K562 (cell line): ENCODE measurements around the gene CUTA. TPM values are rescaled to one million over a fixed set of nuclear protein-coding genes. Genes with fewer than 3 reads are reported as not detected.

Experiments used
- ATF7 ChIP-seq: fragments of 450-650 bp; IDR thresholded peaks from 2 replicates; pipeline ENCODE4 v1.7.1; 2014; ENCODE audit warnings: mild to moderate bottlenecking, moderate library complexity
- BRCA1 ChIP-seq, 2 experiments: fragments of 450-650 bp in 1 of 2; sonication (generic) in 1 of 2; formaldehyde crosslinking in 1 of 2; IDR thresholded peaks; 2 replicates each; pipeline versions ENCODE4 v1.5.0 to v1.6.1; 2017 to 2020; ENCODE audit warnings: mild to moderate bottlenecking in 1 of 2, missing genetic modification reagents in 1 of 2
- ELF4 ChIP-seq: fragments of 450-650 bp; formaldehyde crosslinking; IDR thresholded peaks from 2 replicates; pipeline ENCODE4 v1.4.0; 2022; ENCODE audit warnings: missing genetic modification characterization
- HNRNPK ChIP-seq: fragments of 200-400 bp; formaldehyde crosslinking; IDR thresholded peaks from one replicate; pipeline ENCODE4 v1.6.1; 2018; ENCODE audit warnings: mild to moderate bottlenecking, low read depth, low read length; ENCODE audit not compliant: poor library complexity, severe bottlenecking
- IRF2 ChIP-seq: sonication (generic); formaldehyde crosslinking; IDR thresholded peaks from 2 replicates; pipeline ENCODE4 v1.8.1; 2022; ENCODE audit warnings: mild to moderate bottlenecking, missing genetic modification reagents
- NFATC3 ChIP-seq: fragments of 450-650 bp; IDR thresholded peaks from 2 replicates; pipeline ENCODE4 v1.6.1; 2017; ENCODE audit warnings: mild to moderate bottlenecking
- NFE2L1 ChIP-seq: fragments of 450-650 bp; IDR thresholded peaks from 2 replicates; pipeline ENCODE4 v1.6.1; 2016; ENCODE audit warnings: missing genetic modification characterization, low read depth, mild to moderate bottlenecking, missing compliant biosample characterization, moderate library complexity, borderline replicate concordance
- NR4A1 ChIP-seq, 2 experiments: fragments of 250-450 bp in 1 of 2; fragments of 450-650 bp in 1 of 2; sonication (Bioruptor Pico) in 1 of 2; IDR thresholded peaks; 2 replicates each; pipeline versions ENCODE4 v1.4.0 to v1.6.1; 2016 to 2020; ENCODE audit warnings: mild to moderate bottlenecking in 2 of 2, missing compliant biosample characterization in 1 of 2, missing genetic modification characterization in 1 of 2, moderate library complexity in 1 of 2
- PPARD ChIP-seq: fragments of 250-450 bp; sonication (Bioruptor Pico); IDR thresholded peaks from 2 replicates; pipeline ENCODE4 v1.8.0; 2022; ENCODE audit warnings: inconsistent platforms, mild to moderate bottlenecking, moderate library complexity
- SRSF9 ChIP-seq: fragments of 200-400 bp; formaldehyde crosslinking; IDR thresholded peaks from 2 replicates; pipeline ENCODE4 v1.6.1; 2017; ENCODE audit warnings: low read depth, low read length, borderline replicate concordance
- TCF3 ChIP-seq: sonication (generic); formaldehyde crosslinking; IDR thresholded peaks from 2 replicates; pipeline ENCODE4 v1.4.0; 2020; ENCODE audit warnings: mild to moderate bottlenecking, missing genetic modification reagents
- TEAD2 ChIP-seq: fragments of 450-650 bp; IDR thresholded peaks from 2 replicates; pipeline ENCODE4 v1.6.1; 2016; ENCODE audit warnings: missing genetic modification characterization, control low read depth, missing compliant biosample characterization
- XRCC3 ChIP-seq: fragments of 450-650 bp; IDR thresholded peaks from 2 replicates; pipeline ENCODE4 v1.6.1; 2017; ENCODE audit warnings: mild to moderate bottlenecking, moderate library complexity
- ZBED1 ChIP-seq: IDR thresholded peaks from 2 replicates; pipeline ENCODE4 v1.6.1; 2014
- ZNF134 ChIP-seq: fragments of 250-450 bp; sonication (Bioruptor Pico); conservative IDR thresholded peaks from 2 replicates; pipeline ENCODE4 v1.4.0; 2020
- ZNF507 ChIP-seq: conservative IDR thresholded peaks from 2 replicates; pipeline ENCODE4 v1.6.1; 2017; ENCODE audit warnings: missing genetic modification characterization, missing compliant biosample characterization
- ZNF561 ChIP-seq: fragments of 450-650 bp; formaldehyde crosslinking; conservative IDR thresholded peaks from 2 replicates; pipeline ENCODE4 v1.4.0; 2020; ENCODE audit warnings: mild to moderate bottlenecking, moderate library complexity
- ZNF717 ChIP-seq: fragments of 250-450 bp; sonication (Bioruptor Pico); IDR thresholded peaks from 2 replicates; pipeline ENCODE4 v1.5.0; 2021
- polyA plus RNA-seq, 8 experiments: library from polyadenylated mRNA; depleted of rRNA in 4 of 8; stranded (reverse) in 5 of 8; unstranded in 3 of 8; fragments of >200 nt; fragmentation: Nextera tagmentation in 2 of 8; fragmentation: Illumina TruSeq in 1 of 8; extraction: Ambion mirVana in 2 of 8; extraction: Trizol in 1 of 8; gene quantifications; 2 replicates each; pipeline versions ENCODE4 v1.2.1 to v1.2.3, GENCODE V29; 2011 to 2014; ENCODE audit warnings: inconsistent platforms in 1 of 8, missing spikeins in 1 of 8
- total RNA-seq, 7 experiments: library from RNA; depleted of rRNA in 6 of 7; stranded (reverse); fragments of >200 nt in 6 of 7; fragmentation: Illumina TruSeq in 2 of 7; extraction: Trizol in 2 of 7; gene quantifications; 2 replicates each; pipeline versions ENCODE4 v1.2.1 to v1.2.3, GENCODE V29; 2011 to 2021; ENCODE audit warnings: low replicate concordance in 1 of 7
- TF ChIP-seq, protein P1 (sequence below), 2 experiments: fragments of 450-650 bp; IDR thresholded peaks; 2 replicates each; pipeline ENCODE4 v1.6.1; 2016; ENCODE audit warnings: mild to moderate bottlenecking in 2 of 2, borderline replicate concordance in 1 of 2, low read depth in 1 of 2, moderate library complexity in 1 of 2
- TF ChIP-seq, protein P2 (sequence below): sonication (generic); formaldehyde crosslinking; IDR thresholded peaks from 2 replicates; pipeline ENCODE4 v1.8.0; 2022; ENCODE audit warnings: missing genetic modification reagents, mild to moderate bottlenecking, borderline replicate concordance

The CUTA gene
- total and polyA plus RNA-seq, 9 of the 15 experiments (the other 6 are each of a cell fraction or from before 2014, with no cell fraction given): 166 to 682 (median 310) TPM

DNA sequence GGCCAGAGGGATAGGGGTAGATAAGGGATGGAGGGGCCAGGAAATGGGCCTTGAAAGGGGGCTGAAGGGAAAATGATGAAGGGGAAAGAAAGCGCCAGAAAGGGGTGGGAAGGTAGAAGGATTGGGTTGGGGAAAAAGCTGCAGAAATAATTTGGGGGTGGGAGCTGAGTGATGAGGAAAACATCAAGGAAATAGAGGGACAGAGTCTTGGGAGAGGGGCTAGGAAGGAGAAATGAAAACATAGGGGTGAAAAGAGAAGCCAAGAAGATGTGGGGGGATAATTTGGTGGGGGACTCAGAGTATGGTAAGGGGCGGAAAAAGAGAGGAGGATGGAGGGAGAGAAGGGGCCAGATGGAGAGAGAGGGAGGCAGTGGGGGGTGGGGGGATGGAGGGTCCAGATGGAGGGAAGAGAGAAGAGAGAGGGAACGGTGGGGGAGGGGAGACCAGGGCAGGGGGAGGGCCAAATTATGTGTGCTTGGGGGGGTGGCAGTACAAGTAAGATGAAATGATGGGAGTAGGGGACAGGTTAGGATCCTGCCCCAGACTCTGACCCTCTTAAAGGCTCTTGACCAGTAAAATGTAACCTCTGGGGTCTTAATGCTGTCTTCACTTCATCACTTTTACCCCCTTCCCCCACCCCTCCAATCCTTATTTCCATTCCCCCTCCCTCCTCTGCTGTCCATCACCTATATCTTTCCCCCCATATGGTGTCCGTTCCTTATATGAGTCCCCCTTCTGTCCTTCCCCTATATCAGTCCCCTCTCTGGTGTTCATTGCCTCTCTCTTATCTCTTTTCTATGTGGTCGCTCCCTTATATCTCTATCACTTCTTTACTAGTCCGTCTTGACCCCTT is 2.8 kb upstream of the CUTA start (continued):
- TF ChIP-seq, protein P1, sequence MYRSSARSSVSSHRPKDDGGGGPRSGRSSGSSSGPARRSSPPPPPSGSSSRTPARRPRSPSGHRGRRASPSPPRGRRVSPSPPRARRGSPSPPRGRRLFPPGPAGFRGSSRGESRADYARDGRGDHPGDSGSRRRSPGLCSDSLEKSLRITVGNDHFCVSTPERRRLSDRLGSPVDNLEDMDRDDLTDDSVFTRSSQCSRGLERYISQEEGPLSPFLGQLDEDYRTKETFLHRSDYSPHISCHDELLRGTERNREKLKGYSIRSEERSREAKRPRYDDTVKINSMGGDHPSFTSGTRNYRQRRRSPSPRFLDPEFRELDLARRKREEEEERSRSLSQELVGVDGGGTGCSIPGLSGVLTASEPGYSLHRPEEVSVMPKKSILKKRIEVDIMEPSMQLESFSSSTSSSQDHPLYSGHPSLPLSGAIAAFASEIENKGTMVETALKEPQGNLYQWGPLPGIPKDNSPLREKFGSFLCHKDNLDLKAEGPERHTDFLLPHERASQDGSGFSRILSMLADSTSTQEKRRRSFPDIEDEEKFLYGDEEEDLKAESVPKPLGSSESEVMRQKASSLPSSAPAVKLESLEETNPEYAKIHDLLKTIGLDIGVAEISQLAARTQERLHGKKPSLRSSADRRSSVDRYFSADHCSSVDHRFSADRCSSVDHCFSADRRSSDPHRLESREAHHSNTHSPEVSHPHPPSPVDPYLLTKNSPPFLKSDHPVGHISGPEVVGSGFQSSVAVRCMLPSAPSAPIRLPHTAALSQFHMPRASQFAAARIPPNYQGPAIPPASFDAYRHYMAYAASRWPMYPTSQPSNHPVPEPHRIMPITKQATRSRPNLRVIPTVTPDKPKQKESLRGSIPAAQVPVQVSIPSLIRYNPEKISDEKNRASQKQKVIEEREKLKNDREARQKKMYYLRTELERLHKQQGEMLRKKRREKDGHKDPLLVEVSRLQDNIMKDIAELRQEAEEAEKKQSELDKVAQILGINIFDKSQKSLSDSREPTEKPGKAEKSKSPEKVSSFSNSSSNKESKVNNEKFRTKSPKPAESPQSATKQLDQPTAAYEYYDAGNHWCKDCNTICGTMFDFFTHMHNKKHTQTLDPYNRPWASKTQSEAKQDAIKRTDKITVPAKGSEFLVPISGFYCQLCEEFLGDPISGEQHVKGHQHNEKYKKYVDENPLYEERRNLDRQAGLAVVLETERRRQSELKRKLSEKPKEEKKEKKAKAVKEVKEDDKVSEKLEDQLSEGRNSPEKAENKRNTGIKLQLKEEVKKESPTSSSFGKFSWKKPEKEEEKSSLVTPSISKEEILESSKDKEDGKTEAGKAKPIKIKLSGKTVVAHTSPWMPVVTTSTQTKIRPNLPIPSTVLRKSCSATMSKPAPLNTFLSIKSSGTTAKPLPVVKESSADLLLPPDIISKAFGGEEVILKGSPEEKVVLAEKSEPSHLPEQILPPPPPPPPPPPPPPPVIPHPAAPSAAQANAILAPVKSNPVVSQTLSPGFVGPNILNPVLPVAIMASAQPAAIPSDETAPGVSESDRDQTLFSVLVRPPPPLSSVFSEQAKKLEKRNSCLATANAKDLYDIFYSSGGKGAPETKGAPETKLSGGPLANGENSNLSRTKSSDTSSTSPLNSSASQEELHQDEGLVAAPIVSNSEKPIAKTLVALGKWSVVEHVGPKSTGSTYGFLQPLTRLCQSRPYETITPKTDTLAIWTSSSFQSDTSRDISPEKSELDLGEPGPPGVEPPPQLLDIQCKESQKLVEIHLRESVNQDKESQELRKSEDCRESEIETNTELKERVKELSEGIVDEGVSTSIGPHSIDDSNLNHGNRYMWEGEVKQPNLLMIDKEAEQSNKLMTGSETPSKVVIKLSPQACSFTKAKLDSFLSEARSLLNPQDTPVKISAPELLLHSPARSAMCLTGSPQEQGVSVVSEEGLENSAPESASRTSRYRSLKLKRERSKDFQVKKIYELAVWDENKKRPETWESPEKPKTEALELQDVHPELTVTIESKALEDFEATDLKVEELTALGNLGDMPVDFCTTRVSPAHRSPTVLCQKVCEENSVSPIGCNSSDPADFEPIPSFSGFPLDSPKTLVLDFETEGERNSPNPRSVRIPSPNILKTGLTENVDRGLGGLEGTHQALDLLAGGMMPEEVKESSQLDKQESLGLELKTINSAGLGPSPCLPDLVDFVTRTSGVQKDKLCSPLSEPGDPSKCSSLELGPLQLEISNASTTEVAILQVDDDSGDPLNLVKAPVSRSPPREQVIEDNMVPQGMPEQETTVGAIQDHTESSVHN (IDR thresholded peaks at IDR 0.05; ENCODE audit: borderline replicate concordance in 1 of 2, low read depth in 1 of 2): no peak
- 0 out of 2 replicates have a peak, but pooled peaks have one; percentile 39 for TF ChIP-seq ELF4
- TF ChIP-seq, protein P2, sequence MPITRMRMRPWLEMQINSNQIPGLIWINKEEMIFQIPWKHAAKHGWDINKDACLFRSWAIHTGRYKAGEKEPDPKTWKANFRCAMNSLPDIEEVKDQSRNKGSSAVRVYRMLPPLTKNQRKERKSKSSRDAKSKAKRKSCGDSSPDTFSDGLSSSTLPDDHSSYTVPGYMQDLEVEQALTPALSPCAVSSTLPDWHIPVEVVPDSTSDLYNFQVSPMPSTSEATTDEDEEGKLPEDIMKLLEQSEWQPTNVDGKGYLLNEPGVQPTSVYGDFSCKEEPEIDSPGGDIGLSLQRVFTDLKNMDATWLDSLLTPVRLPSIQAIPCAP: no peak
- TF ChIP-seq NFE2L1 (tag): no peak
- TF ChIP-seq BRCA1 (IDR thresholded peaks at IDR 0.05): no peak
- no peak for TF ChIP-seq BRCA1 (CRISPR knock-in tag; IDR thresholded peaks at IDR 0.05)
- TF ChIP-seq ZNF717 (CRISPR knock-in tag): no peak
- TF ChIP-seq ZNF561 (CRISPR knock-in tag): no peak
- no peak for TF ChIP-seq PPARD (CRISPR knock-in tag)
- no peak for TF ChIP-seq TEAD2 (tag)
- TF ChIP-seq HNRNPK: peak; percentile 55
- no peak for TF ChIP-seq ZNF507 (tag)
- TF ChIP-seq IRF2: no peak
- TF ChIP-seq ATF7: no peak
- TF ChIP-seq XRCC3: no peak
- TF ChIP-seq ZNF134 (CRISPR knock-in tag): no peak
- TF ChIP-seq ZBED1: no peak
- TF ChIP-seq NFATC3: peak; percentile 87
- no peak for TF ChIP-seq TCF3
- no peak for TF ChIP-seq NR4A1 (CRISPR knock-in tag; IDR thresholded peaks at IDR 0.05)
- no peak for TF ChIP-seq NR4A1 (tag; IDR thresholded peaks at IDR 0.05)
- no peak for TF ChIP-seq SRSF9
